Thyroid gland (tissue), 4 donors: ENCODE results near the gene OMG.

Source experiments
- POLR2A ChIP-seq, 2 donors: fragments of 450-650 bp; IDR thresholded peaks; one replicate each; pipeline ENCODE4 v1.6.1; 2017; ENCODE audit warnings: antibody characterized with exemption in 2 of 2, mild to moderate bottlenecking in 2 of 2, moderate library complexity in 1 of 2
- TF ChIP-seq, protein P1 (sequence below), 6 experiments: fragments of 200-600 bp in 3 of 6; fragments of 450-650 bp in 3 of 6; sonication (generic) in 3 of 6; IDR thresholded peaks; one replicate each; pipeline ENCODE4 v1.5.1; 2016 to 2019; ENCODE audit warnings: antibody characterized with exemption in 6 of 6, mild to moderate bottlenecking in 2 of 6, inconsistent platforms in 1 of 6, moderate library complexity in 1 of 6

DNA sequence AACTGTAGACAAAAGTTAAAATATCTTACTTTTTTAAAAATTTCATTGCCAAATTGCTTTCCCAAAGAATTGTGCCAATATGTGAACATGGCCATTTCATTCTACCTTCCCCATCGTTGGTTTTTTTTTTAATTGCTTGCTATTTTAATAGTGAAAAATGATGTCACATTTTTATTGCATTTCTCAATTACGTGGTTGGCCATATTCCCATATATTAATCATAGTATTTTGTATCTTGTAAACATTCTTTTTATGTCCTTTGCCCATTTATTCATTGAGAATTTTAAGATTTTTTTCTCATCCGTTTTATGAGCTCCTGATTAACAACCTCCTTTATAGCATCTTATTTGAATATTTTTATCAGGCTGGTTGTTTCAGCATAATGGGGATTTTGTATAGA lies 7.2 kb downstream of the OMG start:
- TF ChIP-seq, protein P1, sequence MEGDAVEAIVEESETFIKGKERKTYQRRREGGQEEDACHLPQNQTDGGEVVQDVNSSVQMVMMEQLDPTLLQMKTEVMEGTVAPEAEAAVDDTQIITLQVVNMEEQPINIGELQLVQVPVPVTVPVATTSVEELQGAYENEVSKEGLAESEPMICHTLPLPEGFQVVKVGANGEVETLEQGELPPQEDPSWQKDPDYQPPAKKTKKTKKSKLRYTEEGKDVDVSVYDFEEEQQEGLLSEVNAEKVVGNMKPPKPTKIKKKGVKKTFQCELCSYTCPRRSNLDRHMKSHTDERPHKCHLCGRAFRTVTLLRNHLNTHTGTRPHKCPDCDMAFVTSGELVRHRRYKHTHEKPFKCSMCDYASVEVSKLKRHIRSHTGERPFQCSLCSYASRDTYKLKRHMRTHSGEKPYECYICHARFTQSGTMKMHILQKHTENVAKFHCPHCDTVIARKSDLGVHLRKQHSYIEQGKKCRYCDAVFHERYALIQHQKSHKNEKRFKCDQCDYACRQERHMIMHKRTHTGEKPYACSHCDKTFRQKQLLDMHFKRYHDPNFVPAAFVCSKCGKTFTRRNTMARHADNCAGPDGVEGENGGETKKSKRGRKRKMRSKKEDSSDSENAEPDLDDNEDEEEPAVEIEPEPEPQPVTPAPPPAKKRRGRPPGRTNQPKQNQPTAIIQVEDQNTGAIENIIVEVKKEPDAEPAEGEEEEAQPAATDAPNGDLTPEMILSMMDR (IDR thresholded peaks at IDR 0.05), result no peak
- no peak for TF ChIP-seq POLR2A (IDR thresholded peaks at IDR 0.05)
